Neural cell (in vitro differentiated cells): Measurements from ENCODE around the gene PDIA6. TPM values are rescaled to one million over a fixed set of nuclear protein-coding genes. Genes with fewer than 3 reads are reported as not detected.

Source experiments
- H2AFZ ChIP-seq: fragments of 200-600, 300-800 bp; sonication (generic), shearing (Covaris generic); 2 replicates; pipeline ENCODE4 v1.6.0; 2014; ENCODE audit warnings: low read depth, mild to moderate bottlenecking, antibody characterized with exemption, low read length, moderate library complexity
- H3F3A ChIP-seq: fragments of 200-600 bp; shearing (Covaris generic); 2 replicates; pipeline ENCODE4 v1.6.1; 2016; ENCODE audit warnings: mild to moderate bottlenecking, moderate library complexity, mixed read lengths, antibody characterized with exemption, low read length; ENCODE audit not compliant: insufficient read depth, poor library complexity, severe bottlenecking
- H3K27ac ChIP-seq: fragments of 200-600, 300-800 bp; sonication (generic), shearing (Covaris generic); 2 replicates; pipeline ENCODE4 v1.5.1; 2014; ENCODE audit warnings: mild to moderate bottlenecking, low read length, moderate library complexity
- H3K27me3 ChIP-seq: fragments of 300-800, 200-600 bp; sonication (generic), shearing (Covaris generic); 2 replicates; pipeline ENCODE4 v1.6.0; 2014; ENCODE audit warnings: mild to moderate bottlenecking, low read depth, low read length, moderate library complexity; ENCODE audit not compliant: insufficient read depth
- H3K36me3 ChIP-seq: fragments of 300-800, 200-600 bp; sonication (generic), shearing (Covaris generic); 2 replicates; pipeline ENCODE4 v1.5.1; 2014; ENCODE audit warnings: mild to moderate bottlenecking, antibody characterized with exemption, low read length, moderate library complexity; ENCODE audit not compliant: insufficient read depth
- H3K4me2 ChIP-seq: fragments of 300-800, 200-600 bp; sonication (generic), shearing (Covaris generic); 2 replicates; pipeline ENCODE4 v1.6.0; 2014; ENCODE audit warnings: mild to moderate bottlenecking, low read length
- H3K4me3 ChIP-seq: fragments of 300-800, 200-600 bp; sonication (generic), shearing (Covaris generic); 2 replicates; pipeline ENCODE4 v1.5.1; 2014; ENCODE audit warnings: mild to moderate bottlenecking, low read length, moderate library complexity
- H3K79me2 ChIP-seq: fragments of 200-600 bp; shearing (Covaris generic); replicated peaks from 2 replicates; pipeline ENCODE4 v1.6.0; 2014; ENCODE audit warnings: mild to moderate bottlenecking, low read length, moderate library complexity; ENCODE audit not compliant: insufficient read depth
- H3K9ac ChIP-seq: fragments of 300-800, 200-600 bp; sonication (generic), shearing (Covaris generic); 2 replicates; pipeline ENCODE4 v1.6.1; 2016; ENCODE audit warnings: mild to moderate bottlenecking, low read length, mixed read lengths
- H3K9me2 ChIP-seq: fragments of 200-600 bp; shearing (Covaris generic); 2 replicates; pipeline ENCODE4 v1.6.1; 2016; ENCODE audit warnings: mild to moderate bottlenecking, low read length, mixed read lengths; ENCODE audit not compliant: insufficient read depth
- H3K9me3 ChIP-seq: fragments of 200-600, 300-800 bp; sonication (generic), shearing (Covaris generic); 2 replicates; pipeline ENCODE4 v1.6.1; 2016; ENCODE audit warnings: mild to moderate bottlenecking, mixed run types, low read length, moderate library complexity, mixed read lengths
- H4K20me1 ChIP-seq: fragments of 200-600 bp; shearing (Covaris generic); 2 replicates; pipeline ENCODE4 v1.6.1; 2016; ENCODE audit warnings: mild to moderate bottlenecking, mixed run types; ENCODE audit not compliant: insufficient read depth
- CTCF ChIP-seq: fragments of 450-650 bp; IDR thresholded peaks from 2 replicates; pipeline ENCODE4 v1.5.1; 2014; ENCODE audit warnings: antibody characterized with exemption, mild to moderate bottlenecking, moderate library complexity; ENCODE audit not compliant: poor library complexity, severe bottlenecking
- EP300 ChIP-seq: fragments of 450-650 bp; conservative IDR thresholded peaks from 2 replicates; pipeline ENCODE4 v1.6.1; 2014; ENCODE audit warnings: antibody characterized with exemption, mild to moderate bottlenecking, moderate library complexity; ENCODE audit not compliant: poor library complexity, severe bottlenecking
- EZH2 ChIP-seq: fragments of 200-600, 300-800 bp; shearing (Covaris generic), sonication (generic); IDR thresholded peaks from 2 replicates; pipeline ENCODE4 v1.6.1; 2014; ENCODE audit warnings: antibody characterized with exemption, low read length, borderline replicate concordance, mild to moderate bottlenecking; ENCODE audit not compliant: insufficient read depth, poor library complexity, severe bottlenecking
- MXI1 ChIP-seq: fragments of 450-650 bp; conservative IDR thresholded peaks from 2 replicates; pipeline ENCODE4 v1.6.1; 2014; ENCODE audit warnings: antibody characterized with exemption, mild to moderate bottlenecking; ENCODE audit not compliant: poor library complexity, severe bottlenecking
- POLR2AphosphoS5 ChIP-seq: IDR thresholded peaks from 2 replicates; pipeline ENCODE4 v1.6.1; 2012
- RAD21 ChIP-seq: fragments of 450-650 bp; conservative IDR thresholded peaks from 2 replicates; pipeline ENCODE4 v1.6.1; 2014; ENCODE audit warnings: antibody characterized with exemption, mild to moderate bottlenecking, moderate library complexity
- REST ChIP-seq: IDR thresholded peaks from 2 replicates; pipeline ENCODE4 v1.6.1; 2012; ENCODE audit warnings: borderline replicate concordance
- SMC3 ChIP-seq: fragments of 450-650 bp; conservative IDR thresholded peaks from 2 replicates; pipeline ENCODE4 v1.6.1; 2014; ENCODE audit warnings: antibody characterized with exemption, mild to moderate bottlenecking, moderate library complexity; ENCODE audit not compliant: poor library complexity
- TAF1 ChIP-seq: IDR thresholded peaks from 2 replicates; pipeline ENCODE4 v1.6.1; 2012; ENCODE audit warnings: low read depth
- polyA plus RNA-seq: library from polyadenylated mRNA; depleted of rRNA; stranded (reverse); fragments of >200 nt; gene quantifications from 2 replicates; pipeline ENCODE4 v1.2.3, GENCODE V29; 2014

Gene PDIA6
- polyA plus RNA-seq, 1 donor from 2014 or later = 124 TPM

- H3K36me3 ChIP-seq = no peaks in the 10 kb centered on the region
Observed at GRCh38 chr2:10783421-10783820, 29.2 kb downstream of the PDIA6 start.

GRCh38 chr2:10781746-10782145 is 30.8 kb downstream of the PDIA6 start:
- no peak overlapping the region for H2AFZ ChIP-seq
- no peaks in the 10 kb centered on the region for H3K27me3 ChIP-seq
- H3K4me2 ChIP-seq = no peak overlapping the region
- no peak overlapping the region for H3K27ac ChIP-seq
- H4K20me1 ChIP-seq = no peaks in the 10 kb centered on the region
- H3K9me3 ChIP-seq = no peaks in the 10 kb centered on the region
- H3F3A ChIP-seq = no peaks in the 10 kb centered on the region
- no peaks in the 10 kb centered on the region for H3K36me3 ChIP-seq
- no peaks in the 10 kb centered on the region for H3K79me2 ChIP-seq
- no peak overlapping the region for H3K9ac ChIP-seq
- H3K4me3 ChIP-seq = no peak overlapping the region
- H3K9me2 ChIP-seq = no peaks in the 10 kb centered on the region
- TF ChIP-seq TAF1 (no peak), RAD21 (no peak), POLR2AphosphoS5 (no peak), SMC3 (no peak), MXI1 (no peak), EP300 (no peak), REST (no peak), EZH2 (no peak)

More at GRCh38 chr2:10783421-10783820, 29.2 kb downstream of the PDIA6 start:
- H2AFZ ChIP-seq = no peak overlapping the region
- no peaks in the 10 kb centered on the region for H3K27me3 ChIP-seq
- no peaks in the 10 kb centered on the region for H3F3A ChIP-seq
- TF ChIP-seq SMC3 (no peak), REST (no peak), POLR2AphosphoS5 (no peak), EZH2 (no peak), TAF1 (no peak), MXI1 (no peak), EP300 (no peak), RAD21 (no peak), CTCF (no peak)
- H3K4me2 ChIP-seq = no peak overlapping the region
- no peak overlapping the region for H3K27ac ChIP-seq
- H3K9me3 ChIP-seq = no peaks in the 10 kb centered on the region
- no peaks in the 10 kb centered on the region for H3K9me2 ChIP-seq
- no peaks in the 10 kb centered on the region for H4K20me1 ChIP-seq
- no peak overlapping the region for H3K4me3 ChIP-seq
- H3K79me2 ChIP-seq = no peaks in the 10 kb centered on the region
- no peak overlapping the region for H3K9ac ChIP-seq
